Nephron (organoid): ENCODE measurements around the gene FAM131A.
A peak's percentile ranks its signal among the peaks of the same experiment; 100 is the strongest.

Source experiments
- H3K27ac Mint-ChIP-seq, 3 experiments: 2 replicates each; pipeline ENCODE4 v1.8.0; 2020; ENCODE audit warnings: mixed read lengths in 3 of 3, mild to moderate bottlenecking in 2 of 3, moderate library complexity in 1 of 3
- H3K27me3 Mint-ChIP-seq: 2 replicates; pipeline ENCODE4 v1.8.0; 2021; ENCODE audit warnings: low read depth, mild to moderate bottlenecking, moderate library complexity, mixed read lengths
- H3K36me3 Mint-ChIP-seq: 2 replicates; pipeline ENCODE4 v1.8.0; 2020; ENCODE audit warnings: low read depth, mixed read lengths
- H3K4me1 Mint-ChIP-seq: 2 replicates; pipeline ENCODE4 v1.8.0; 2020; ENCODE audit warnings: mixed read lengths
- H3K4me3 Mint-ChIP-seq, 3 experiments: 2 replicates each; pipeline ENCODE4 v1.8.0; 2020; ENCODE audit warnings: mild to moderate bottlenecking in 3 of 3, mixed read lengths in 3 of 3, moderate library complexity in 2 of 3
- H3K9me3 Mint-ChIP-seq: 2 replicates; pipeline ENCODE4 v1.8.0; 2020; ENCODE audit warnings: mixed read lengths
- TF ChIP-seq, protein P1 (sequence below), 3 experiments: fragments of 200-600 bp; sonication (generic); IDR thresholded peaks; one replicate each; pipeline ENCODE4 v1.5.0; 2021; ENCODE audit warnings: antibody characterized with exemption in 3 of 3; ENCODE audit not compliant: unreplicated experiment in 3 of 3

The FAM131A gene

DNA sequence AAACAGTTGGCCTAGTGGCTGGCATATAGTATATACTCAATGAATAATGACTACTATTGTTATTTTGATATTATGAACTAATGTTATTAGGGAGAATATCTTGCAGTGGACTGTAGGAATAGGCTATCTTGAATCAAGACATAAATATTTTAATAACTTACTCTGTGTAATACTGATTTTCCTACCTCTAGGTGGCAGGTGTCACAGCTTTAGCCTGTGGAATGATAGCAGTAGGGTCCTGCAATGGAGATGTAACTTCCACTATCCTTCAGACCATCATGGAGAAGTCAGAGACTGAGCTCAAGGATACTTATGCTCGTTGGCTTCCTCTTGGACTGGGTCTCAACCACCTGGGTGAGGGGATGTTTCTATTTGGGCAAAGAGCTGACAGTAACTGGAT, 31.8 kb upstream of the FAM131A start:
- peaks cover 3% of the 10 kb centered on the region for H3K4me1 Mint-ChIP-seq
- H3K9me3 Mint-ChIP-seq, result no peaks in the 10 kb centered on the region
- H3K36me3 Mint-ChIP-seq, result peaks cover 85% of the 10 kb centered on the region
- H3K27me3 Mint-ChIP-seq, result no peaks in the 10 kb centered on the region
- TF ChIP-seq, protein P1, sequence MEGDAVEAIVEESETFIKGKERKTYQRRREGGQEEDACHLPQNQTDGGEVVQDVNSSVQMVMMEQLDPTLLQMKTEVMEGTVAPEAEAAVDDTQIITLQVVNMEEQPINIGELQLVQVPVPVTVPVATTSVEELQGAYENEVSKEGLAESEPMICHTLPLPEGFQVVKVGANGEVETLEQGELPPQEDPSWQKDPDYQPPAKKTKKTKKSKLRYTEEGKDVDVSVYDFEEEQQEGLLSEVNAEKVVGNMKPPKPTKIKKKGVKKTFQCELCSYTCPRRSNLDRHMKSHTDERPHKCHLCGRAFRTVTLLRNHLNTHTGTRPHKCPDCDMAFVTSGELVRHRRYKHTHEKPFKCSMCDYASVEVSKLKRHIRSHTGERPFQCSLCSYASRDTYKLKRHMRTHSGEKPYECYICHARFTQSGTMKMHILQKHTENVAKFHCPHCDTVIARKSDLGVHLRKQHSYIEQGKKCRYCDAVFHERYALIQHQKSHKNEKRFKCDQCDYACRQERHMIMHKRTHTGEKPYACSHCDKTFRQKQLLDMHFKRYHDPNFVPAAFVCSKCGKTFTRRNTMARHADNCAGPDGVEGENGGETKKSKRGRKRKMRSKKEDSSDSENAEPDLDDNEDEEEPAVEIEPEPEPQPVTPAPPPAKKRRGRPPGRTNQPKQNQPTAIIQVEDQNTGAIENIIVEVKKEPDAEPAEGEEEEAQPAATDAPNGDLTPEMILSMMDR (IDR thresholded peaks at IDR 0.05; ENCODE audit: unreplicated experiment in 3 of 3), result peak; percentile 29 to 47 (median 35)
- no peak overlapping the region for H3K4me3 Mint-ChIP-seq
- no peak overlapping the region for H3K27ac Mint-ChIP-seq

DNA sequence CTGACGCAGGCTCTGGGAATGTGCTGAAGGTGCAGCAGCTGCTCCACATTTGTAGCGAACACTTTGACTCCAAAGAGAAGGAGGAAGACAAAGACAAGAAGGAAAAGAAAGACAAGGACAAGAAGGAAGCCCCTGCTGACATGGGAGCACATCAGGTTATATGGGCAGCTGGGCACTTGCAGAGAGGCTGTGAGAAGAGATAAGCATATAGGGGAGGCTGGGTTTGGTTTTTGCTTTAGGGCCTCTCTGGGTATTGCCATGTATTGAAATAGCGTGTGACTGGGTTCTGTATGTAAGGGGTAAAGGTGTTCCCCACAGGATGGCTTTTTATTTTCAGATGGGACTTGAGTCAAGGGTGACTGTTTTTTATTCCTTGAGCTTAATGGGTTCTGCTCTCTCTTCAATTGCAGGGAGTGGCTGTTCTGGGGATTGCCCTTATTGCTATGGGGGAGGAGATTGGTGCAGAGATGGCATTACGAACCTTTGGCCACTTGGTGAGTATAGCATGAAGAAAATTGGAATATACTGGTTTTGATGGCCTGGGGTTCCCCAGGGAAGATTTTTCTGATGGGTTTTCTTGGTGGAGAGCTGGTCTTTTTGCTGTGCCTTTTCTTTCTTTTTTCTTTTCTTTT, 30.9 kb upstream of the FAM131A start:
- H3K9me3 Mint-ChIP-seq, result no peaks in the 10 kb centered on the region
- H3K27ac Mint-ChIP-seq, result no peak overlapping the region
- no peaks in the 10 kb centered on the region for H3K4me1 Mint-ChIP-seq
- H3K36me3 Mint-ChIP-seq, result peaks cover 80% of the 10 kb centered on the region
- no peaks in the 10 kb centered on the region for H3K27me3 Mint-ChIP-seq
- H3K4me3 Mint-ChIP-seq, result no peak overlapping the region
- TF ChIP-seq, protein P1 (IDR thresholded peaks at IDR 0.05; ENCODE audit: unreplicated experiment in 3 of 3), result no peak

DNA sequence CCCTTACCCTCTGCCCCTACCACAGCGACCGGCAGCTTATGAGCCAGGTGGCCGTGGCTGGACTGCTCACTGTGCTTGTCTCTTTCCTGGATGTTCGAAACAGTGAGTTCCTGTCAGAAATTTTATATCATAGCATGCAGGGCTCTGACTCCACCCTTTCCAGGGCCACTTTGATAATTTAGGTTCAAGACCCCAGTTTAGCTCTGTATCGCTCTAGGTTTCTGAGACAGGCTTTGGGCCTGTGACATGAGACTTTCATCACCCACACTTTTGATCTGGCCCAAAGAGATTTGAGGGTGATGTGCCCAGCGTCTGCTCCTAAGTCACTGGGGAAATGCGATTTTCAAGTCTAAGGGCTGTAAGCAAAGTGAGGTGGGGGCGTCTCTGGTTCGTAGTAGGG, 29.5 kb upstream of the FAM131A start:
- TF ChIP-seq, protein P1 (IDR thresholded peaks at IDR 0.05; ENCODE audit: unreplicated experiment in 3 of 3), result no peak
- no peaks in the 10 kb centered on the region for H3K27me3 Mint-ChIP-seq
- no peak overlapping the region for H3K4me3 Mint-ChIP-seq
- H3K36me3 Mint-ChIP-seq, result peaks cover 65% of the 10 kb centered on the region
- H3K4me1 Mint-ChIP-seq, result no peaks in the 10 kb centered on the region
- no peak overlapping the region for H3K27ac Mint-ChIP-seq
- H3K9me3 Mint-ChIP-seq, result no peaks in the 10 kb centered on the region

DNA sequence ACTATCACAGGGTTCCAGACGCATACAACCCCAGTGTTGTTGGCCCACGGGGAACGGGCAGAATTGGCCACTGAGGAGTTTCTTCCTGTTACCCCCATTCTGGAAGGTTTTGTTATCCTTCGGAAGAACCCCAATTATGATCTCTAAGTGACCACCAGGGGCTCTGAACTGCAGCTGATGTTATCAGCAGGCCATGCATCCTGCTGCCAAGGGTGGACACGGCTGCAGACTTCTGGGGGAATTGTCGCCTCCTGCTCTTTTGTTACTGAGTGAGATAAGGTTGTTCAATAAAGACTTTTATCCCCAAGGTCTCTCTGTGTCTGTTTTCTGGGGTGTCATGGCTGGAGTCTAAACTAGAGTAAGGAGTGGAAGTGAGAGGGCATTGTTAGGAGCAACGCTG, 28.7 kb upstream of the FAM131A start:
- TF ChIP-seq, protein P1 (IDR thresholded peaks at IDR 0.05; ENCODE audit: unreplicated experiment in 3 of 3), result no peak
- Mint-ChIP-seq H3K9me3 (no peaks in the 10 kb centered on the region), H3K27me3 (no peaks in the 10 kb centered on the region), H3K36me3 (peaks cover 57% of the 10 kb centered on the region), H3K4me3 (no peak overlapping the region), H3K4me1 (no peaks in the 10 kb centered on the region), H3K27ac (no peak overlapping the region)

DNA sequence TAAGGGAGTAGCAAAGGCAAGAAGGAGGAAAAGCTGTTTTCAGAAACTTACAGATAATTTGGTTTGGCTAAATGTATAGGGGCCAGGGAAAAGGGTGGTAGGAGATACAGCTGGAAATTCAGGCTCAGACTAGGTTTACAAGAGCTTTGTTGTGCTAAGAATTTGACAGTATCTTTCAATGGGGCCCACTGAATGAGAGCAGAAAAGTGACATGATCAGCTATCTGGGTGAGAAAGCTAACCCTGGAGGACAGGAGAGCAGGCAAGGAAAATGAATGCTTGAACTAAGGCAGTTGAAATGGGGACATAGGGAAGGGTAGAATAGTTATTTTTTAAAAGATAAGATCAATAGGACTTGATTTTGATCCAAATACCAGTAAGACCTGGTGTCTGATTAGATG, 25.8 kb upstream of the FAM131A start:
- Mint-ChIP-seq H3K27ac (peak overlapping the region in 2 of 3 experiments; percentile 1 to 18), H3K4me1 (peaks cover 6% of the 10 kb centered on the region), H3K4me3 (peak overlapping the region; percentile 61 to 67 (median 64)), H3K9me3 (no peaks in the 10 kb centered on the region), H3K27me3 (no peaks in the 10 kb centered on the region), H3K36me3 (peaks cover 33% of the 10 kb centered on the region)
- TF ChIP-seq, protein P1 (IDR thresholded peaks at IDR 0.05; ENCODE audit: unreplicated experiment in 3 of 3), result no peak

DNA sequence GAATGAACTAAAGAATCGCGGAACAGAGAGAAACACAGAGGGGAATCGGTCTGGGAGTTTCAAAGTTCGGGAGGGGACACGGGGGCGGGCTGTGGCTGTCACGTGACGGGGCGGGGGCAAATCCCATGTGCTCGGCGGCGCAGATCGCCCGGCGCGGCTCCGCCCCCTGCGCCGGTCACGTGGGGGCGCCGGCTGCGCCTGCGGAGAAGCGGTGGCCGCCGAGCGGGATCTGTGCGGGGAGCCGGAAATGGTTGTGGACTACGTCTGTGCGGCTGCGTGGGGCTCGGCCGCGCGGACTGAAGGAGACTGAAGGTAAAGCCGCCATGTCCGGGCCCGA, 23.1 kb upstream of the FAM131A start, which contains the start of gene EIF4G1:
Gene EIF4G1 (plus strand): TSS at position 244 of the 337 bp plus-strand sequence. CDS start 1,191 bp downstream, outside the sequence.
- TF ChIP-seq, protein P1 (IDR thresholded peaks at IDR 0.05; ENCODE audit: unreplicated experiment in 3 of 3), result no peak
- H3K4me1 Mint-ChIP-seq, result peaks cover 26% of the 10 kb centered on the region
- peak within 1 kb of the TSS; percentile 89 to 93 (median 90) for H3K4me3 Mint-ChIP-seq
- H3K27me3 Mint-ChIP-seq, result no peaks in the 10 kb centered on the region
- peaks cover 26% of the 10 kb centered on the region for H3K36me3 Mint-ChIP-seq
- H3K27ac Mint-ChIP-seq, result peak within 1 kb of the TSS; percentile 75 to 95 (median 90)
- no peaks in the 10 kb centered on the region for H3K9me3 Mint-ChIP-seq
